Activated CD8-positive, alpha-beta memory T cell treated with anti-CD3 and anti-CD28 coated beads for 48 hours (primary cell): ENCODE measurements around the gene ZFP36.
A peak's percentile ranks its signal among the peaks of the same experiment; 100 is the strongest.
"Not testable (repeated sequence)": the region's sequence is repeated elsewhere in the genome, so short reads cannot be mapped to it uniquely, and the experiment has no call there.

ENCODE experiments used
- DNase-seq, 3 experiments: peaks; one replicate each; pipeline ENCODE4 v3.0.0-alpha.2; 2020; ENCODE audit warnings: low read depth in 2 of 3, low spot score in 2 of 3

The ZFP36 gene

DNA sequence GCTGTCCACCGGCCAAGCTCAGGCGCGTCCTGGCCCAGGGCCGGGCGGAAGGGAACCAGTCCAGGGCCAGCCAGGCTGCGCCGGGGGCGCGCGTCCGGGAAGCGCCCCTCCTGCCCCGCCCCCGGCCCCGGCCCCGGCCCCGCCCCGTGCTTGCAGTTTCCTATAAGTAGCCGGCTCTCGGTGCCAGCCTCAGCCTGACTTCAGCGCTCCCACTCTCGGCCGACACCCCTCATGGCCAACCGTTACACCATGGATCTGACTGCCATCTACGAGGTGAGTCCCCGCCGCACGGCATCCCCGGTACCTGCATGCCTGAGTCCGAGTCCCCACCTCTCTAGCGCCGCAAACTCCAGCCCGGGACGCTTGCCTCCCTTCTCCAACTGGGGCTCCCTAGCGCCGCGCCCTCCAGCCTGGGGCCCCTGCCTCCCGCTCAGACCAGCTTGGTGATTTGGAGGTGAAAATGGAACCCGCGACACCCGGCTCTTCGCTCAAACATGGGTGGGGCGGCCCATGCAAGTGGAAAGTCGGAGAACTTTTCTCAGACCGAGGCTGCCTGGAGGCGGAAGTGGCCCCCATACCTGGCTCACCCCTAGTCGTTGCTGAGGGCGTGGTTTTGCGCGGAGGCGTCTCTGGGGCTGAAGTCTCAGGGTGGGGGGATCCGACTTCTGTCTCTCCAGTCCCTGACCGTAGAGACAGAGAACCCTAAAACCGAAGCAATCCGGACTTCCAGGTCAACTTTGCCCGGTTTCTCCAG lies at the start of gene ZFP36:
ZFP36 (plus strand) TSS at position 192 of the 754 bp plus-strand sequence; CDS start at position 250, 58 bp downstream.
- DNase-seq = peak; percentile 71 to 91 (median 84)

DNA sequence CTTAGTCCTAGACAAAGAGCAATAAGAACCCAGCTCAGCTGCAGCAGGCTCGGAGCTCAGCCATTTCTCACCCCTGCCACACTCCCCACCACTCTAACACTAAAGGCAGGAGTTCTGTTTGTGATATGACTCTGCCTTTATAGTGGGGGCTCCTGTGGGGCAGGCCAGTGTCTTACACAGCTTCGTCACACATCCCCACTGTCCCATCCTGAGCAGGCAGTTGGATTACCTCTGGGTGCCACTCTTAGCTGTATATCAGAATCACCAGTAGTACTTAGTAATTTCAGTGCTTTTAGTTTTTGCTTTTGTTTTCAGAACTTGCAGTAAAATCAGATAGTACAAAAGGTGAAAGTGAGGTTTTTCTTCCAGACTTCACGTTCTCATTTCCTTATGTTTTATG lies 47.6 kb upstream of the ZFP36 start:
- no peak for DNase-seq

- DNase-seq = no peak
Measured at GRCh38 chr19:39360599-39360998, 46.0 kb upstream of the ZFP36 start.

- no peak for DNase-seq
Measured at GRCh38 chr19:39362682-39363657, 43.7 kb upstream of the ZFP36 start.

DNA sequence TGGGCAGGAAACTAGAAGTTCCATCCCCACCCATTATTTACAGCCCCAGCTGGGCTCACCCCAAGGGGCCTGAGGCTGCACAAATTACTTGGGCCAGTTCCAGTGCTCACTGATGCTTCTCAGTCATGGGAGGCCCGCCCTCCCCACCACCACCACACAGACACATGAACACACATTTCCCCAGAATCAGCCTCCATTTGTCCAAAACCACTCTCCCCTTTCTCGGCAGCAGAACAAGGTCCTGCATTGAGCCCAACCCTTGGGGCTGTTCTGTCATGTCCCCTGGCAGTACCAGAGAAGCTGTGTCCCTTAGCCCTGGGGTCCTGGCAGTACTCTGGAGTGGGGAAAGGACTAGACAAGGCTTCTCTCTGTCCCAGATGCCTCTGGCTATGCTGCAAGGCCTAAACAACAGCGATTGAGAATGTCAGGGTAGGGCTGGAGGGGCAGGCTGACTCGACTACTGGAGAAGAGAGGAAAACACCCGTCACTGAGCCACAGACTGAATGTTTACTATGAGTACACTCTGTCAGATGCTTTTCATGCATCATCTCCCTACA lies 42.7 kb upstream of the ZFP36 start:
- DNase-seq = no peak

DNA sequence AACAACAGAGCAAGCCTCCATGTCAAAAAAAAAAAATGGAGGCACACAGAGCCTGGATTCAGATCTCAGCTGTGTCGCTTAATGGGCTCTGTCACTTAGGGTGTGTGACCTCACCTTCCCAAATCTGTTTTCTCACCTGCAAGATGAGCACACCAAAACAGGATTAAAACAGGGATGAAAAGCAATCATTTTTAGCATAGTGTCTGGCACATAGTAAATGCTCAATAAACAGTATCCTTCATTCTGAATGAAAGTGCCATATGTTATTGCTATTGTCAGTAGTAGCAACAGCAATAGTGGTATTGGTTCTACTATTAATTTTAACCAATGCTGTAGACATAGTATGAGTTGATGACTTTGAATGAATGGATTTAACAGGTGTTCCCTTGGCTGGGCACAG lies 41.1 kb upstream of the ZFP36 start:
- no peak for DNase-seq

DNA sequence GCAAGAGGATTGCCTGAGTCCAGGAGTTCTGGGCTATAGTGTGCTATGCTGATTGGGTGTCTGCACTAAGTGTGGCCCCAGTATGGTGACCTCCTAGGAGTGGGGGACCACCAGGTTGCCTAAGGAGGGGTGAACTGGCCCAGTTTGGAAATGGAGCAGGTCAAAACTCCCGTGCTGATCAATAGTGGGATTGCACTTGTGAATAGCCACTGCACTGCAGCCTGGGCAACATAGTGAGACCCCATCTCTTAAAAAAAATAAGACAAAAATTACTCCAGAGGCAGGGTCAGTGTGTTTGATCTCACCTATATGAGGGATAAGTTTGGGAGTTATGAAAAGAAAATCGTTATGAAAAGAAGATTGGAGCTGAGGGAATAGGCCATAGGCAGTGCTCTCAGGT lies 37.4 kb upstream of the ZFP36 start:
- DNase-seq = no peak

DNA sequence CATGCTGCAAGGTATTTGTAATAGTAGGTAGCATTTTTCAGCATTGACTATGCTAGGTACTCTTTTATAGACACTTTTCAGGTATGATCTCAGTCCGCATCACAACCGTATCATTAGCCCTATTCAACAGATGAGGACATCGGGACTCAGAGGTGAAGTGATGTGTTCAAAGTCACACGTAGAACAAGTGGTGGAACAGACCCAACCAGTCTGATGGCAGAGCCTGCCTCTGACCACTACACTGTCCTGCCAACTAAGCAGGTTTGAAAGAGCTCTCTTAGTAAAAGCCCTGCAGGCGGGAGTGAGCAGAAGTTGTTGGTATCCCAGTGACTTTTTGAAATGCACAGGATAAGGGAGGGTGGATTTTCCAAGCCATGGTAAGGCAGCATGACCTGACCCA lies 35.9 kb upstream of the ZFP36 start:
- DNase-seq = no peak

DNA sequence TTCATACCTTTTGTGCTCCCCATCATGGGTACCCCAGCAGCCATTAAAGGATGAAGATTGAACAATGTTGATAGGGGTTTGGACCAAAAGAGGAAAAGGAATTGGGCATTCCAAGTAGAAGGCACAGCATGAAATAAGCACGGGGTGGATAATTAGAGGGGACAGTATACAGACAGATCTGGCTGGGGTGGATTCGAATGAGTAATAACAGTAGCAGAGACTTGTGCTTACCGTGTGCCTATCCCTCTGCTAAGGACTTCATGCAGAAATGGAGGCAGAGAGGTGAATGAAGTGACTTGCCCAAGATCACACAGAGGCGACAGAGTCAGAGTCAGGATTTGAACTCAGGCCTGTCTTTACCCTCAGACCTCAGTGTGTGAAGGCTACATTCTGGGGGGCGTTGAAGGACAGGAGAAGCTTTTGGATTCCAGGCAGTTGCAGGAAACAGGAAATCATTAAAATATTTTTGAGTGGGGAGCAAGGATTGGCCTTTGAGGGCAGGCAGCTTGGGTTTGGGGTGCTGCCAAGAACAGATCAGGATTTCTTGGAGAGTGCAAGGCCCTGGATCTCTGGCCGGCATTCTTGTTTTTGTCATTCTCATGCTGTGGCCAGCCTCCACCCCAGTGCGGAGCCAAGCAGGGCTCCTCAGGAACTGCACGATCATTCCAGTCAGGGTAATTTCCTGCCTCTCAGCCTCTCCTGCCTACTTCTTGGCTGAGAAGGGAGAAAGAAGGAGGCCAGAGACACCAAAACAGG lies 34.4 kb upstream of the ZFP36 start:
- DNase-seq = no peak

DNA sequence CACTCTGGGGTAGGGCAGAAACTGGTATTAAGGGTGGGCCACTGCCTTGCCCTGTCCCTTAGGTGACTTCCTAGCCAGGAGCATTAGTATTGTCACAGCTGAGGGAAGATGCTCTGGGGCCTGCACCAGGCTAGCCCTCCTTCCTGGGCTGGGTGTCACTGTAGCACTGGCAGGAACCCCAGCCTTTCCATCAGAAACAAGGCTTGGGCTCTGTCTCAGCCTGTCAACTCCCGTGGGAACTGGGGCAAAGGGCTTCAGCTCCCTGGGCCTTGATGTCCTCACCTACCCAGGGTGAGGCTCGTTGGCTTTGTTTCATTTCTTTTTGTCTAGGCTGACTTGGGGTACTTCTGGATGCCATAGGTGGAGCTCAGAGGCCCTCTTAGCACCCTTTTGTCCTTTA lies 33.7 kb upstream of the ZFP36 start:
- no peak for DNase-seq

- no peak for DNase-seq
Measured at GRCh38 chr19:39375929-39376328, 30.7 kb upstream of the ZFP36 start.

DNA sequence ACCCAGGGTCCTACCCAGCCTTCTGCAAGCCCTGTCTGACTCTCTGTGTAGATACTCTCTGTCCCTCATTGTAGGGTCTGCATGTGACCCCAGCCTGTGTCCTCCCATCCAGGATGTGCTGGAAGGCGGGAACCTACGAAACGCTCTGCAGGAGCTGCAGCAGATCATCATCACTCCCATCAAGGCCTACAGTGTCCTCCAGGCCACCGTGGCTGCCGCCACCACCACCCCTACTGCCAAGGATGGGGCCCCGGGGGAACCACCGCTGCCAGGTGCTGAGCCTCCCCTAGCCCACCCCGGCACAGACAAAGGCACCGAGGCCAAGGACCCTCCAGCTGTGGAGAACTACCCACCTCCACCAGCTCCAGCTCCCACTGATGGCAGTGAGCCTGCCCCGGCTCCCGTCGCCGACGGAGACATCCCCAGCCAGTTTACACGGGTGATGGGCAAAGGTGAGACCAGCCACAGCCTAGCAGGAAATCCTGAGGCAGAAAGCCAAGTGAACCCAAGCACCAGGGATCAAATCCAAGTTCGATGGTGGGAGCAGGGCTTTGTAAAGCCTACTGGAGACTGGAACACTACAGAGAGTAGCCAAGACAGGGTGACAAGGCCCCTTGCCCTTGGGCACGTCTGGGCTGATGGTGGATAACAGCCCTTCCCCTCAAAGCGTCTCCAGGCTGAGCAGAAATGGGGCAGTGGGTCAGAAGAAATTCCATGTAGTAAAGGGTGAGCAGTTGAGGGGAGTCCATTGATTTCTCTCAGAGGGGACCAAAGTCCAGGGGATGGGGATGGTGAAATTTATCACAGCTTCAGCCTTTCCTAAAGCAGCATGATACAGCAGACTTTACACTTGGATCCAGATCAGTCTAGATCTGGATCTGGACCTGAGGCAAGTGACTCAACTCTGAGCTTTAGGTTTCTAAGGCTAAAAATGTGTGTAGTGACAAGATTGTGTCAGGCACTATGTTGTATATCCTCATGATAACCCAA lies 29.0 kb upstream of the ZFP36 start:
- no peak for DNase-seq

DNA sequence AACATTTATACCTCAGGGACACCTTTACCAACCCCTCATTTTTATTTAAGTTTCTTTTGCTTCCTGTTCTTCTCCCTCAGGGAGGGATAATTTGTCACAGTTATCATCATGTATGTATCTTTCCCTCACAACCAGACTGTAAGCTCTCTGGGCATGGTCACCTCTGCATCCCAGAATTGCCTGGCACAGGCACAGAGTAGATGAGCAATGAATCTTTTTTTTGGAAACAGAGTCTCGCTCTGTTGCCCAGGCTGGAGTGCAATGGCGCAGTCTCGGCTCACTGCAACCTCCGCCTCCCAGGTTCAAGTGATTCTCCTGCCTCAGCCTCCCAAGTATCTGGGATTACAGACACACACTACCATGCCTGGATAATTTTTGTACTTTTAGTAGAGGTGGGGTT lies 27.3 kb upstream of the ZFP36 start:
- DNase-seq = not testable (repeated sequence)

- DNase-seq = no peak
Measured at GRCh38 chr19:39379865-39380396, 26.7 kb upstream of the ZFP36 start.

GRCh38 chr19:39380521-39381502 lies 25.8 kb upstream of the ZFP36 start:
- no peak for DNase-seq

DNA sequence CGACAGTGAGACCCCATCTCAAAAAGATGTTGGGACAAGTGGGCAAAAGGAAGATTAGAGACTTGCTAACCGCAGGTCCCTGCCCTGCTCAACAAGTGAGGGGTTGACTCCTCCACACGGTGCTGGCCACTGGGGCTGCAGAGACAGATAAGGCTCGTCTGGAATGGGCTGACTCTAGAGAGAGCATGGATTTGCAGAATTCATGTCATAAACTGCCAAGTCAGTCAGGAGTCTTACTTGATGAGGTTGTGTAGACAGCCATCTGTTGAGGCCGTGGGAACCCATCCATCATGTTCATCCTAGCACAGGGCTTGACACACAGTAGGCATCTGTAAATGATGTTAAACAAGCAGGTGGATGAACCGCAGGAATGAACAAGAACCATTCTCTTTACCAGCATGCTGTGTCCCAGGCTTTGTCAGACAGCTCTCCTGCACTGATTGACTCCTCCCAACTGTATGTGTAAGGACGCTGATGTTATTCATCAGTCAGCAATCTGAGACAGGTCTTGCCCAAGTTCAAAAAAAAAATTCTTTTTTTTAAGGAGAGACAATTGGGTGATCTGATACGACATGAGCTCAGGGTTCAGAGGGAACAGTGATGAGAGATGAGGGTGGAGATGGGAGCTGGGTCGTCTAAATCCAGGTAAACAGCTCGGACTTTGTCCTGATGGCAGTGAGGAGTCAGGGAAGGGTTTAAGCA lies 24.6 kb upstream of the ZFP36 start:
- no peak for DNase-seq

DNA sequence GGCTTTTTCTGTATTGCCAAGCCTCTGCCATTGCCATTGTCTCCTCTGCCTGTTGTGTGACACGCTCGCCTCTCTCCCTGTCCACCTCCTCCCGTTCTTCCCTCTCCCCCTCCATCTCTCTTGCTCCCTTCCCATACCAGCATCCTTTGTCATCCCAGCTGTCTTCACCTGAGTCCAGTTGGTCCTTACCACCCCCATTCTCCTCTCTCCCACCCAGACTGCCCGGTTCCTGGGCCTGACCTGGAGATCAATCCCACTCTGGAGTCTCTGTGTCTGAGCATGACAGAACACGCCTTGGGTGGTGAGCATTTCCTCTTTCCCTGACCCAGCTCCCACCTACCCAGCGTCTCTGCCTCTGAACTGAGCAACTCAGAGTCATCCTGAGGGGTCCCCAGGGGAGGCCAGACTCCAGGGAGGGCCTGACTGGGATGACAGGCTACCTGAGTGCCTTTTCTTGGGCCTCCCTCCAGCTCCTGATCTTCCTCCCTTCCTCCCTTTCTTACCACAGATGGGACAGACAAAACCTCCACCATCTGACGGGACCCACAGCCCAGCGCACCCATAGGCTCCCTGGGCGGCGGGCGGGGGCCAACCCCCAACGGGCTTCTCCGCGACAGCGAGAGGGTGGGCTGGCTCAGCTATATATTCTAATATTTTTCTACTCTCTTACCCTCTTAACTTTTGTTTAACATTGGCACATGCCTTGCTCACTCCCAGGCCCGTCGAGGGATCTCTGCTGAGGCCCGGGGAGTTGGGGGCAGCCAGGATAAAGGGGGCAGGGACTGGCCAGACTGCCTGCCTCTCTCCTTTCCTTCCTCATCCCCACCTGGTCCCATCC lies 23.4 kb upstream of the ZFP36 start:
- DNase-seq = no peak
